ENCODE data around the gene CEBPG.

Gene CEBPG

DNA sequence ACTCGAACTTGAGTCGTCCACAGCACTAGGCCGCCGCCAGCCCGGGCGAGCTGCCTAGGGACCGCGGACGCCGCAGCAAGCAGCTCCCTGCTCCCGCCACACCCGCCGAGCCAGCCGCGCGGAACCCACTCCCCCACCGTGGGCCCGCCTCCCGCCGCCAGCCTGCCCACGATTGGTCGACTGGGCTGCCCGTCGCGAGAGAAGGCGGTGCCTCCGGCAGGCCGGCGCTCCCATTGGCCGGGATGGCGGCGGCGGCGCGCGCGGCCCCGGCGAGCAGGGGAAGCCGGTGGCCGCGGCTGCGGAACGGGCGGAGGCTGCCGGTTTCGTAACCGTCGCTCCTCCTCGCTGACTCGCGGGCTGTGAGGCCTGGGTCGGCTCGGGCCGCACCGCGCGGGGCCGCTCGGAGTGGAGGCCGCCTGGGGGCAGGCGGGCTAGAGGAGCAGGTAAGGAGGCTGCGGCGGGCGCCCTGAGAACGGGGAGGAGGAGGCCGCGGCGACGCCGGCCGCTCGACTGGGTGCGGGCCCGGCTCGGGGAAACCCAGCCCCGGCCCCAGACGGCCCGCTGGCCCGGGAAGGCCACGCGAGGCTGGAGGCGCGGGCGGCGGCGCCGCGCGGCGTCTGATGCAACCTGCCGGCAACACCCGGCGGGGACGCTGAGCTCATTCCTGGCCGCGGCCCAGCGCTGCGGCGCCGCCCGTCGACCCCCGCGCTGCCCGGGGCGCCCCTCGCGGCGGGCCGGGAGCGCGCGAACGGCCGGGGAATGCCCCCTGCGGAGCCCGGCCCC, at the start of gene CEBPG:
TSS of gene CEBPG (plus strand) at position 257 of the 783 bp plus-strand sequence. CDS start 5,531 bp downstream, outside the sequence.
- DNase-seq, result peak; percentile 89

DNA sequence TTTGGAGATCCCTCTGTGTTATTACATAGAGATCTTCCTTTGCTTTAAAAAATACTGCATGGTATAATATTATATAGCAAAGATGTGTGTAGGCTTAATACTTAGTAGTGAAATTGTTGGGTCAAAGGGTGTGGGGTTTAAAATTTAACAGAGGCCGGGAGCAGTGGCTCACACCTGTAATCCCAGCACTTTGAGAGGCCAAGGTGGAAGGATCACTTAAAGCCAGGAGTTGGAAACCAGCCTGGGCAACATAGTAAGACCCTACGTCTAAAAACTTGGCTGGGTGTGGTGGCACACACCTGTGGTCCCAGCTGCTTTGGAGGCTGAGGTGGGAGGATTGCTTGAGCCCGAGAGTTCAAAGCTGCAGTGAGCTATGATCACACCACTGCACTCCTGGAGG, 48.9 kb upstream of the CEBPG start:
- DNase-seq, result no peak

DNA sequence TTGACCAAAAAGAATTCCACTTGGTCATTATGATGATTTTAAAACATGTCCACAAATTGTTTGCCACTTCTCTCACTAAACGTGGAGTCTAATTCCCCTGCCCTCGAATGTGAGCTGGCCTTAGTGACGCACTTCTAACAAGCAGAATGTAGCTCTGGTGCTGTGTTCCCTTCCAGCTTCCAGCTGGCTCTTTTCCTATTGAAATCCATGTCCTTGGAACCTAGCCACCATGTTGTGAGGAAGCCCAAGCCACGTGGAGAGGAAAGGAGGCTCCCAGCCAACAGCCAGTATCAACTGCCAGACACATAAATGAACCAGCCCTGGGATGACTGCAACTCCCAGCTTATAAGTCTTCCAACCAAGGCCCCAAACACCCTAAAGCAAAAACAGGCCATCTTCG, 47.6 kb upstream of the CEBPG start:
- no peak for DNase-seq

DNA sequence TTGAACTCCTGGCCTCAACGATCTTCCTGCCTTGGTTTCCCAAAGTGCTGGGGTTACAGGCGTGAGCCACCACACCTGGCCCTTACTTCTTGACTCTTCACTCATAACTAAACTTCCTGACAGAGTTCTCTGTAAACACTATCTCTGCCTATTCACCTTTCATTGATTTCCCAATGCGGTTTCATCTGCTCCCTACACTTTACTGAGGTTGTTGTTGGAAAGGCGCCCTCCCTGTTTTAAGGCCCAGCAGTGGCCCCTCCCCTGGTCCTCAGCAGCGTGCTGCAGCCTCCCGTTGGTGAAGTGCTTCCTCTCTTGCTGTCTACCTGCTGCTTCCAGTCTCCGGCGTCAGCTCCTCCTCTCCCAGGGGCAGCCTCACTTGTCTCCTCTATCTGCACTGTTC, 44.4 kb upstream of the CEBPG start:
- DNase-seq, result no peak

DNA sequence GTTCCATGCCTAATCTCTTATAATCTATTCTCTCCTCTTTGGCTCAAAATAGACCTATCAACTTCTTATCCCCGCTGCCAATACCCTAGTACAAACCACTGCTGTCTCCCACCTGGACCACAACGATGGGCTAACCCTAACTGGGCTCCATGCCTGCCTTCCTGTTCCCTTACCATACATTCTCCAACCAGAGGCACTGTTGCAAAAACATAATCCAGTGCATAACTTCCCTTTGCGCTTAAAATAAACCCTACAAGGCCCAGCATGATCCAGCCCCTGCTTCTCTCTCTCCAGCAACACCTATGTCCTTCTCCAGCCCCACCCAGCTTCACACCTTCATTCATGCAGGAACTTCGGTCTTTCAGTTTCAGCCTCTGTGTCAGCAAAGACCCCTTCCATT, 43.8 kb upstream of the CEBPG start:
- no peak for DNase-seq

DNA sequence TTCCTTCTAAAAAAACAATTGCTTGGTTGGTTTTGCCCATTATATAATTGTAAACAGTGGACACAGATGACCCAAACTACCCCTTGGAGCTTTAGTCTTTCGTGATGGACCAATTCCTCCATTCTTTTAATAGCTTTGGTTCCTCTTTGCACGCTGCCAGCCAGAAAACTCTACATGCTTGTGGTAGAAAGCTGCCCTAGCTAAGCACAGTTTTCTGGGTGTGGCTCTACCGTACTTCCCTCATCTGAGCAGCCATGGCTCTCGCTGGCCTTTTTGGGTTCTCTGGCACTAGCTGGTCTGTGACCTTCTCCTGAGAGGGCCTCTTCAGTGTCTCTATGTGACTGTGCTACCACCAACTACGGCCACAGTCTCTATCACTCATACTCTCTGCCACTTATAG, 41.3 kb upstream of the CEBPG start:
- no peak for DNase-seq

DNA sequence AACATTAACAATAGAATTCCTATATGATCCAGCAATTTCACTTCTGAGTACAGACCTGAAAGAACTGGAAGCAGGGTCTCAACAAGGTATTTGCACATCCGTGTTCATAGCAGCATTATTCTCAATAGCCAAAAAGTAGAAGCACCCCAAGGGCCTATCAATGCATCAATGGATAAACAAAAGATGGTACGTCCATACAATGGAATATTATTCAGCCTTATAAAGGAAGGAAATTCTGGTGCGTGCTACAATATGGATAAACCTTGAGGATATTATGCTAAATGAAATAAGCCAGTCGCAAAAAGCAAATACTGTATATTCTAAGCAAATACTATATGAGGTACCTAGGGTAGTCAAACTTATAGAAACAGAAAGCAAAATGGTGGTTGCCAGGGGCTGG, 40.4 kb upstream of the CEBPG start:
- DNase-seq, result no peak

DNA sequence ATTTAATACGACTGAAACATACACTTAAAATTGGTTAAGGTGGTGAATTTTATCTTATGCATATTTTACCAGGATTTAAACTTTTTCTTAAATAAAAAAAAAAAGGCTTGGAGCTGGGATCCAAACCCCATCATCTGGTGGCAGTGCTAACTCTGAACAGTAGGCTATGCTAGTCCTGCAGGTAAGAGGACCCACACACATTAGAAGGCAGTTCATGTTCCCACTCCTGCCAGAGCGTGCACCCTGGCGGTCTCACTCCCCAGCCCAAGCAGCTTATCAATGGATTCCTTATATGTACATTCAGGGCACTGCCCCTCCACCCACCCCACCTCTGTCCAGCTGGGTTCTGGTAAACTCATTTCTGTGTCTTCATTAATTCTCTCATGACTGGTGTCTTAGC, 39.9 kb upstream of the CEBPG start:
- no peak for DNase-seq

DNA sequence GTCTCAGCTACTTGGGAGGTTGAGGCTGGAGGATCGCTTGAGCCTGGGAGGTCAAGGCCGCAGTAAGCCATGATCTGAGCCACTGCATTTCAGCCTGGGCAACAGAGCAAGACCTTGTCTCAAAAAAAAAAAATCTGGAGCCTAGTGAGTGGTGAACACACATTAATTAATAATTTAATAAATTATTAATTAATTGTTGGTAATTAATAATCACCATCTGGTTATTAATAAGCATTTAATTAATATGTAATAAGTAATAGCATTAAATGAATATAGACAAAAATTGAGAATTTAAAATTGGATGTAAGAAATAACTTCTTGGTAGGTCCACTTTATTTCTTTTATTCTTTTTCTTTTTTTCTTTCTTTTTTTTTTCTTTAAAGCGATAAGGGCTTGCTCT, 39.2 kb upstream of the CEBPG start:
- no peak for DNase-seq

DNA sequence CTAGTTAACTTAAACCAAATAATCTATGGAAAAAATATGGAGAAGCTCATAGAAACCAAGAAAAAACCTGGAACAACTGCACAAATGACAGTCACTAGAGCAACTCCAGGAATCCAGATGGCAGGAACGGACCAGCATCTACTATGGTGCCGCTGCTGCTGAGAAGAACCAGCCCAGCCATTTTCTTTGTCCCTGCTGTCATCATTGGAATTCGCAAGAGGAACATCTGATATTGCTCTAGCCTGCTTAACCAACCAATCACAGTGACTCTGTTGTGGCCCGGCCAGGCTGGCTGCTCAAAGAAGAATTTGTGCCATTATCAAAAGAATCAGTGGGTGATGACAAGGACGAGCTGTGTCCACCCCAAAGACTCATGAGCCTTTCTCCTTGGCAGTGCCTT, 38.1 kb upstream of the CEBPG start:
- no peak for DNase-seq

DNA sequence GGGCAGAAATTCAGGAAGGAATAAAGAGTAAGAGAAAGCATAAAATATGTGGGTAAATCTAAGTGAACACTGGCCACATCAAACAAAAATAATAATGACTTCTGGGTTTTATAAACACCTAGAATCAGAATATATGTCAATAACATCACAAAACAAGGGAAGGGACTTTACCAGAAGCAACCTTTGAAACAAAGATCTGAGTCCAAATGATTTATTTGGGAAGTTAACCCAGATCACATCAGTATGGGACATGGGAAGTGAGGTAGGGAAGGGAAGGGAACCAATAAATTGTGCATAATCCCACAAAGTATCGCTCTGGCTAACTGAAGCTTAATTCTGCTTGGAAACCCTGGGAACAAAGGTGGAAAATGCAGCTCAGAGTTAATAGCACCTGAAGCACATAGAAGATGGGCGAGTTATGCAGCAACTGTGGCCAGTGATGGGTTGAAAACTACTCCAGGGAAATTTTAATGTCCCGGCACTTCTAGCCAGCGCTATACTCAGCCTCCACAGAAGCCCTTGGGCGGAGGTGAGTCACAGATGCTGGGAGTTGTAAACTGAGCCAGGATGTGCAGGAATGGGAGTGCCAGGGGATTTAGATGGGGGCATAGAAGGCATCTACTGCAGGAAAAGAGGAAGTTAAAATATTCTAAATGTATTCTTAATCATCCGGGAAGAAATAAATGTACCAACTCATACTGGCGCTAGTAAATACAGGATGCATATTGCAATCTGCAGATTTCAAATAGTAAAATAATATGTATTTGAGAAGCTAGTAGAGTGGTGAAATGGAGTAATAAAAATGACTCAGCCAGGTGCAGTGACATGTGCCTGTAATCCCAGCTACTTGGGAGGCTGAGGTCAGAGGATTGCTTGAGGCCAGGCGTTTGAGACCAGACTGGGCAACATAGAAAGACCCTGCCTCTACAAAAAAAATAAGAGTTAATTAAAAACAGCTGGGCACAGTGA, 34.2 kb upstream of the CEBPG start:
- DNase-seq, result no peak

DNA sequence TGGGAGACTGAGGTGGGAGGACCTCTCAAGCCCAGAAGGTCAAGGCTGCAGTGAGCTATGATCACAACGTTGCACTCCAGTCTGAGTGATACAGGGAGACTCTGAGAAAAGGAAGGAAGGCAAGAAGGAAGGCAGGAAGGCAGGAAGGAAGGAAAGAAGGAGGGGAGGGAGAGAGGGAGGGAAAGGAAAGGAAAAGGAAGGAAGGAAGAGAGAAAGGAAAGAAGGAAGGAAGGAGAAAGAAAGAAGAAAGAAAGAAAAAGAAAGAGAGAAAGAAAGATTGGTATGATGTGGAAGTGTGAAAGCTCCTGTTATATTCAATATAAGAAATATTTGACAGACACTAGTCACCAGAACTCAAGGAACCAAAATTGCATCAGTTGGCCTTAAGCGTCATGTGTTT, 32.5 kb upstream of the CEBPG start:
- no peak for DNase-seq

DNA sequence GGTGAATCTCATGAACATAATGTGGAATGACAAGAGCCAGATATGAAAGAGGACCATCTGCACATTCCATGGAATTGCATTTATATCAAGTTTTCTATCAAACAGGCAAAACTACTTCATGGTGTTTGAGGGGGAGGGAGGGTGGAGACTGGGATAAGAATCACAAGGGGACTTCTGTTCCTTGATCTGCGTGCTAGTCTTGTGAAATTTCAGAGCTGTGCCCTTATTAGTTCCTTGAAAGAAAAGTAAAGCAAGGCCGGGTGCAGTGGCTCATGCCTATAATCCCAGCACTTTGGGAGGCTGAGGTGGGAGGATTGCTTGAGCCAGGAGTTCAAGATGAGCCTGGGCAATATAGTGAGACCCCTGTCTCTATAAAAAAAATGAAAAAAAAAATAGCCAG, 30.2 kb upstream of the CEBPG start:
- no peak for DNase-seq

DNA sequence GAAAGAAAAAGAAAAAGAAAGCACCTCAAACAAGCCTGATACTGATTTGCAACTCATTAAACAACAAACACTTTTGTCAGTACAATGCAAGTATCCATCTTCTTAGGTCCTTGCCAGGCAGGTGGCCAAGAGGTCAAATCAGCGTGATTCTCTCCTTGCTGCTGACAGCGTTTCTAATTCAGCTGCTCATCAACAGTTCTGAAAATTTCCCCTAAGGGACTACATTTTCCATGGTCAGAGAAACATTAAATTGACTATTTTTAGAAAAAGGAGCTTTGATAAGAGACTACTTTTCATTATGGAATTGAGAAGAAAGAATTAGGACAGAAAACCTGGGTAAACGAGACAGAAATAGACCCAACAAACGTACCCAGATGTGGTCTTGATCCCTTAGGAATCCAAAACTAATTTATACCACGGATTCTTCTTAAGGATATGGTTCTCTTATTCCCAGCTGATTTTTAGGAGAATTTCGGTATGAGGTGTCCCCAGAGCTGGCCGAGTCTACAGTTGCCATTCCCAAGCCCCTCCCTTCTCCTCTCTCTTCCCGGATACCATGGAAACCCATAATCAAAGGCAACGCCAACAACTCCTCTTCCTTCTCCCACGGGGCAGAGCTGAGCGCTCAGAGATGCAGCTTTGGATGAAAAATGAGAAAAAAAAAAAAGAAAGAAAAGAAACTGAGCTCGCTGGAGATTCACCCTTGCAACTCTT, 29.5 kb upstream of the CEBPG start:
- no peak for DNase-seq

DNA sequence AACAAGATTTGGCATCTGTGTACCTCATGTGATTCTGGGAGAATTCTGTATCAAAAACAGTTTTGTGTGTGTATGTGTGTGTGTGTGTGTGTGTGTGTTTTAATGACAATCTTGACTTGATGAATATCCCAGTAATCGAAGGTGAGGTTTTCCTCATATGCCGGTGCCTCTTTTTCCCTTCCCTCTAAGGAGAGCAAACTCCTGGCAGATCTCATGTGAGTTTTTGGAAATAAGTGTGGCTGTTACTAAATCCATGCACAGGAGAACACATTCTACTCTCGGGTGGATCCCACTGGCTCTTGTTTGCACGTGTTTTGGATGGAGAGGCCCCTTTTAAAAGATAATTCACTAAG, 29.0 kb upstream of the CEBPG start:
- no peak for DNase-seq

DNA sequence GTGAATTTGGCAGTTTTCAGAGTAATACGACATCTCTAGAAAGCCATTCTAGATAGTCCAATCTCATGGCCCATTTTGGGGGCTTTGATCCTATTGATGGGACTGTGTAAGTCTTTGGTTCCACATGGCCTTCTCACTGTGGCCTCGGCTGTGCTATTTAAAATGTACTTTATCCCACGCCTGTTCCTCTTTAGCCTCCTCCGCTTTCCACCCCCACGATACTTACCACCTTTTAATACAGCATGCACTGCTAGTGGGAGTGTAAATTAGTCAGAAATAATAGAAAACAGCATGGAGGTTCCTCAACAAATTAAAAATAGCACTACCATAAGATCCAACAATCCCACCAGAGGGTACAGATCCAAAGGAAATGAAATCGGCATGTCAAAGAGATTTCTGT, 28.3 kb upstream of the CEBPG start:
- no peak for DNase-seq

DNA sequence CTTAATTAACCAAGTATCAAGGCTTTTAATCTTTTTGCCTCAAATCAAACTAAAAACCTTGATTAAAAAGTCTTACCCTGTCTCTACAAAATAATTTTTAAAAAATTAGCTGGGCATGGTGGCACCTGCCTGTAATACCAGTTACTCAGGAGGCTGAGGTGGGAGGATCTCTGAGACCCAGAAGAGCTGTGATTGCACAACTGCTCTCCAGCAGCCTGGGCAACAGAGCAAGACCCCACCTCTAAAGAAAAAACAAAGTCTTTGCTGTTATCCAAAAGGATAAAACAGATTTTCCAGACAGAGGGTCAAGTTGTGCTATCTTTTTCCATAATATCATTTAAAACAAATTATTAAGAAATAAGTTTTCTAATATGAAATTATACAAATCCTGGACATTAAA, 26.8 kb upstream of the CEBPG start:
- no peak for DNase-seq

DNA sequence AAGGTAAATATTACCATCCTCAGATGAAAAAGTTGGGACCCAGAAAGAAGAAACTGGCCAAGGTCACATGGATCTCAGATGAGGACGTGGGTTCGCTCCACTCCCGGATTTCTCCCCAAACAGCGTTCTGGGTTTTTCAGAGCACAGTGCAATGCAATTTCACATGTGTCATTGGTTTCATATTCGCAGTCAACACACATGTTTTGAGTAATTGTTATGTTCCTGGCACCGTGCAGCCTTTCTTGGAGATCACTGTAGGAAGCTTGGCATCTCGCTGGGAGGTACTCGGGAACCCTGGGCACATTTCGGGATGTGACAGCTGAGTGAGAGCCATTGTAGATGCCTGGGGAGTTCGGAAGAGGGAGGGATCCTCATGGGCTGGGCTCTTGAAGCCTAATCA, 26.2 kb upstream of the CEBPG start:
- DNase-seq, result no peak

DNA sequence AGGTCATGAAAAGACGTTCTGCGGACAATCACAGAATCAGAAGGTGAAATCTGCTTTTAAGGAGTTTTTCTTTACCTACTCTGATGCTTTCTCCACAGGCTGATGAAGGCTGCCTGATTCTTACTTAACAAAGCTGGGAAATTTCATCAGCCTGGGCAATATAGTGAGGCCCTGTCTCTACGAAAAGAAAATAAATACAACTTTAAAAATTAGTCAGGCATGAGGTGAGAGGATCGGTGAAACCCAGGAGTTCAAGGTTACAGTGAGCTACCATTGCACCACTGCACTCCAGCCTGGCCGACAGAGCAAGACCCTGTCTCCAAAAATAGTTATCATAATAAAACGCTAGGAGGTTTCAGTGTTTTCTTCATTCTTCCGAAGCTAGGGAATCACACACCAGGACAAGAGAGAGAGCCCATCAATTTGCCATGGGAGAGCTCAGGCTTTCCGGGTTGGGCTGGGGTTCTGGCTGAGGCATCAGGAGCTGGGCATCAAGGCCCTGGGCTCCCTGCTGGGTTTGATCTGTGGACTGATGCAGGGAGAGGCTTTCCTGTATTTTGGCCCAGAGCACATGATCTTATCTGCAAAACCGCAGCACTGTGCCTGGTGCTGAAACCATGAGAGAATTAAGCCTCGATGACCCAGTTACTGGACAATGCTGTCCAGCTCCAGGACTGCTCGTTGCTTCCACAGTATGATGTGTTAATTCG, 25.1 kb upstream of the CEBPG start:
- no peak for DNase-seq

DNA sequence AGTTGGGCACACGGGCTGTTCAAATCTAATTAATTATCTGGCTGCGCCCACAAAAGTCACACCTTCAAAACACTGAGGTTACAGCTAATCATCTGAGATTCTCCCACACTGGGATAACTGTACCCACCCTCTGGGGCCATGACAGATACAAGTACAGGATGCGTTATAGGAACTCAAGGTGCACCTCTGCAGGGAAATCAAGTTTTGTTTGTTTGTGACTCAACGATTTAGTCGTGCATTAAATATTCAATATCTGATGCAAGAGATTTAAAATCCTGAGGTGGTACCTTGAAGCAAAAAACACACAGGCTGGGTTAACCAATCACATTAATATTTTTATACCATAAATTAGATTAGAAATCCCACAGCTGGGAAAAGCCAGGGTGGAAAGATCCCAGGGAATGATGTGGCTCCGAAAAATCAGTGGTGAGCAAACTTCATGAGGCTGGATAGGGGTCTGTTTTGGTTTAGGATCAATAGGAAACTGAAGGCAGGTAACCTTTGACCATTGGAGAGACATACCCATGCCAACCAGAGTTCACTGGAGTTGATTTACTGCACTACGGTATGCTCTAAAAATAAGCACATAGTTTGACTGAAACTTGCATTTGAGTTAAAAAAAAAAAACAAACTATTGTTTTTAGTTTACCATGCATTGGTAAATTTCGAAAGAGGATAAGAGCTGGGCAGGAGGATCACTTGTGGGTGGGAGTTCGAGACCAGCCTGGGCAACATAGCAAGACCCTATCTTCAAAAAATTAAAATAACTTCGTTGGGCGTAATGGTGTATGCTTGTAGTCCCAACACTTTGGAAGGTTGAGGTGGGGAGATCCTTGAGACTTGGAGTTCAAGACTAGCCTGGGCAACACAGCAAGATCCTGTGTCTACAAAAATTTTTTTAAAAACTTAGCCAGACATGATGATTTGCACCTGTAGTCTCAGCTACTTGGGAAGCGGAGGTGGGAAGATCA, 23.9 kb upstream of the CEBPG start:
- DNase-seq, result no peak

DNA sequence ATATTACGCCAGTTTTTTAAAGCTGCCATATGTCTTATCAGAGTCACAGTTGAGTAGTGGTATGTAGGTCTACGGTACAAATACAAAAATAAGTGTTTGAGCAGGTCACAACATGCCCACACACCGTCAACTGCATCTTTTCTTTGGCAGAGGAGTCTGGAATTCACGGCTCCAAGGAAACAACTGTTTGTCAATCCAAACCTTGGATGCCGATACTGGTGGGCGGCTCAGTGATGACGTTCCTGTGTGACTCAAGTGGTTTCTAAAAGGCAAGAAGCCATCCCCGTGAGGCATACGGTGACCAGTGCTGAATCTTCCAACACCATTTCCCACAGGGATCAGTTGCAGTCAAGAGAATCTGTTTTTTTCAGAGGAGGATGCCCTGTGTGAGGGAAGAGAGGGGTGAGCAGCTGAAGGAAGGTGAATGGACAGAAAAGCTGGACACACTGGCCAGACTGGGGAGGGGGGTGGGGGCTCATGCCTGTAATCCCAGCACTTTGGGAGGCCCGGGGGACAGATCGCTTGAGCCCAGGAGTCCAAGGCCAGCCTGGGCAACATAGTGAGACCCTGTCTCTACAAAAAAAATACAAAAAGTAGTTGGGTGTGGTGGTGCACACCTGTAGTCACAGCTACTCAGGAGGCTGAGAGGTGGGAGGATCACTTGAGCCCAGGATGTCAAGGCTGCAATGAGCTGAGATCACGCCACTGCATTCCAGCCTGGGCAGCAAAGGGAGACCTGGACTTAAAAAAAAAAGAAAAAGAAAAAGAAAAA, 22.8 kb upstream of the CEBPG start:
- DNase-seq, result no peak

Measured in NCI-H146 (cell line).